Measurements from ENCODE around the gene ARMC2.
"Not testable (repeated sequence)": the region's sequence is repeated elsewhere in the genome, so short reads cannot be mapped to it uniquely, and the experiment has no call there.

Gene ARMC2

GRCh38 chr6:108928650-108929049 is 80.4 kb downstream of the ARMC2 start:
- Histone ChIP-seq H3F3A (ENCODE audit: insufficient read depth) (no peaks in the 10 kb centered on the region), H3K27me3 (ENCODE audit: low read length) (no peaks in the 10 kb centered on the region), H3K9me3 (ENCODE audit: insufficient read depth, low read length) (no peaks in the 10 kb centered on the region), H3K79me2 (ENCODE audit: insufficient read depth, low read length) (no peaks in the 10 kb centered on the region), H3K9ac (ENCODE audit: low read length) (no peak overlapping the region), H3K27ac (ENCODE audit: low read depth, low read length) (no peak overlapping the region), H3K4me3 (ENCODE audit: insufficient read depth, low read length, poor library complexity, severe bottlenecking) (no peak overlapping the region), H2AFZ (ENCODE audit: low read depth, low read length, severe bottlenecking) (no peak overlapping the region), H3K4me2 (ENCODE audit: low read depth, low read length, poor library complexity, severe bottlenecking) (no peak overlapping the region), H3K36me3 (ENCODE audit: low read length) (no peaks in the 10 kb centered on the region), H4K20me1 (ENCODE audit: low read depth, low read length) (no peaks in the 10 kb centered on the region), H3K9me2 (replicated peaks; ENCODE audit: insufficient read depth, low read length) (no peaks in the 10 kb centered on the region)
- no peak for TF ChIP-seq CTCF (IDR thresholded peaks at IDR 0.05; ENCODE audit: insufficient read depth, low read length, poor library complexity, severe bottlenecking)
- no peak for TF ChIP-seq EZH2phosphoT487 (conservative IDR thresholded peaks at IDR 0.05; ENCODE audit: low read length)

- not testable (repeated sequence) for H4K20me1 ChIP-seq (ENCODE audit: low read depth, low read length); H3K79me2 ChIP-seq (ENCODE audit: insufficient read depth, low read length); H3K9me2 ChIP-seq (replicated peaks; ENCODE audit: insufficient read depth, low read length); H3K36me3 ChIP-seq (ENCODE audit: low read length); H3K27ac ChIP-seq (ENCODE audit: low read depth, low read length); H3K9me3 ChIP-seq (ENCODE audit: insufficient read depth, low read length); H3K27me3 ChIP-seq (ENCODE audit: low read length); H2AFZ ChIP-seq (ENCODE audit: low read depth, low read length, severe bottlenecking); H3K4me3 ChIP-seq (ENCODE audit: insufficient read depth, low read length, poor library complexity, severe bottlenecking); H3F3A ChIP-seq (ENCODE audit: insufficient read depth); H3K4me2 ChIP-seq (ENCODE audit: low read depth, low read length, poor library complexity, severe bottlenecking); H3K9ac ChIP-seq (ENCODE audit: low read length)
Observed at GRCh38 chr6:108931090-108931489, 82.9 kb downstream of the ARMC2 start.

GRCh38 chr6:108937170-108937569 is 88.9 kb downstream of the ARMC2 start:
- Histone ChIP-seq H4K20me1 (ENCODE audit: low read depth, low read length) (no peaks in the 10 kb centered on the region), H3K4me2 (ENCODE audit: low read depth, low read length, poor library complexity, severe bottlenecking) (no peak overlapping the region), H3K9me3 (ENCODE audit: insufficient read depth, low read length) (no peaks in the 10 kb centered on the region), H3K9ac (ENCODE audit: low read length) (no peak overlapping the region), H3K36me3 (ENCODE audit: low read length) (no peaks in the 10 kb centered on the region), H3K27me3 (ENCODE audit: low read length) (no peaks in the 10 kb centered on the region), H3K4me3 (ENCODE audit: insufficient read depth, low read length, poor library complexity, severe bottlenecking) (no peak overlapping the region), H3K79me2 (ENCODE audit: insufficient read depth, low read length) (no peaks in the 10 kb centered on the region), H3F3A (ENCODE audit: insufficient read depth) (no peaks in the 10 kb centered on the region), H2AFZ (ENCODE audit: low read depth, low read length, severe bottlenecking) (no peak overlapping the region), H3K9me2 (replicated peaks; ENCODE audit: insufficient read depth, low read length) (no peaks in the 10 kb centered on the region), H3K27ac (ENCODE audit: low read depth, low read length) (no peak overlapping the region)
- TF ChIP-seq CTCF (IDR thresholded peaks at IDR 0.05; ENCODE audit: insufficient read depth, low read length, poor library complexity, severe bottlenecking) (no peak), EZH2phosphoT487 (conservative IDR thresholded peaks at IDR 0.05; ENCODE audit: low read length) (no peak)

GRCh38 chr6:108940741-108941140 is 92.5 kb downstream of the ARMC2 start:
- H3K4me2 ChIP-seq (ENCODE audit: low read depth, low read length, poor library complexity, severe bottlenecking) = no peak overlapping the region
- H3K9ac ChIP-seq (ENCODE audit: low read length) = no peak overlapping the region
- H3F3A ChIP-seq (ENCODE audit: insufficient read depth) = no peaks in the 10 kb centered on the region
- no peak for TF ChIP-seq EZH2phosphoT487 (conservative IDR thresholded peaks at IDR 0.05; ENCODE audit: low read length)
- no peak for TF ChIP-seq CTCF (IDR thresholded peaks at IDR 0.05; ENCODE audit: insufficient read depth, low read length, poor library complexity, severe bottlenecking)
- H3K27me3 ChIP-seq (ENCODE audit: low read length) = no peaks in the 10 kb centered on the region
- no peaks in the 10 kb centered on the region for H3K79me2 ChIP-seq (ENCODE audit: insufficient read depth, low read length)
- H2AFZ ChIP-seq (ENCODE audit: low read depth, low read length, severe bottlenecking) = no peak overlapping the region
- no peak overlapping the region for H3K4me3 ChIP-seq (ENCODE audit: insufficient read depth, low read length, poor library complexity, severe bottlenecking)
- no peaks in the 10 kb centered on the region for H3K9me3 ChIP-seq (ENCODE audit: insufficient read depth, low read length)
- no peaks in the 10 kb centered on the region for H3K36me3 ChIP-seq (ENCODE audit: low read length)
- no peak overlapping the region for H3K27ac ChIP-seq (ENCODE audit: low read depth, low read length)
- H3K9me2 ChIP-seq (replicated peaks; ENCODE audit: insufficient read depth, low read length) = no peaks in the 10 kb centered on the region
- H4K20me1 ChIP-seq (ENCODE audit: low read depth, low read length) = no peaks in the 10 kb centered on the region
